Measurements from ENCODE around the gene TRIM22.

DNA sequence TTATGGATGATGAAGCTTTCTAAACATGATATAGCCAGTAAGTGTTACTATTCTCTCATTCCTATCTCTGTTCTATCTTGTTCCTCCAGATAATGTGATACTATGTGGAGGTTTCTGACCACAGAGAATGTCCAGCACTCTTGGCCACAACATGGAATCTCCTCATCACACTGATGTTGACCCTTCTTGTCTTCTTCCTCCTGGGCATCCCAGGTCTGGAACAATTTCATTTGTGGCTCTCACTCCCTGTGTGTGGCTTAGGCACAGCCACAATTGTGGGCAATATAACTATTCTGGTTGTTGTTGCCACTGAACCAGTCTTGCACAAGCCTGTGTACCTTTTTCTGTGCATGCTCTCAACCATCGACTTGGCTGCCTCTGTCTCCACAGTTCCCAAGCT, 36.8 kb downstream of the TRIM22 start:
- TF ChIP-seq POLR2A (IDR thresholded peaks at IDR 0.05; ENCODE audit: low read length) (no peak), GATA1 (IDR thresholded peaks at IDR 0.05; ENCODE audit: low read depth, low read length) (no peak)

Data from erythroblast (primary cell).